Transverse colon (tissue), 4 donors: ENCODE measurements around the gene GABRG3.

Experiments used
- POLR2A ChIP-seq: fragments of 450-650 bp; IDR thresholded peaks from one replicate; pipeline ENCODE4 v1.6.1; 2016; ENCODE audit warnings: antibody characterized with exemption, mild to moderate bottlenecking, moderate library complexity
- POLR2AphosphoS5 ChIP-seq, 3 donors: sonication (generic); formaldehyde crosslinking; IDR thresholded peaks; one replicate each; pipeline ENCODE4 v1.6.1; 2016; ENCODE audit warnings: antibody characterized with exemption in 3 of 3
- TF ChIP-seq, protein P1 (sequence below), 5 experiments: fragments of 200-600 bp in 3 of 5; fragments of 450-650 bp in 2 of 5; sonication (generic) in 3 of 5; IDR thresholded peaks; 1 replicate in 2 of 5; 2 replicates in 3 of 5; pipeline ENCODE4 v1.5.1; 2016 to 2017; ENCODE audit warnings: antibody characterized with exemption in 5 of 5, inconsistent platforms in 3 of 5, mild to moderate bottlenecking in 2 of 5, moderate library complexity in 1 of 5

DNA sequence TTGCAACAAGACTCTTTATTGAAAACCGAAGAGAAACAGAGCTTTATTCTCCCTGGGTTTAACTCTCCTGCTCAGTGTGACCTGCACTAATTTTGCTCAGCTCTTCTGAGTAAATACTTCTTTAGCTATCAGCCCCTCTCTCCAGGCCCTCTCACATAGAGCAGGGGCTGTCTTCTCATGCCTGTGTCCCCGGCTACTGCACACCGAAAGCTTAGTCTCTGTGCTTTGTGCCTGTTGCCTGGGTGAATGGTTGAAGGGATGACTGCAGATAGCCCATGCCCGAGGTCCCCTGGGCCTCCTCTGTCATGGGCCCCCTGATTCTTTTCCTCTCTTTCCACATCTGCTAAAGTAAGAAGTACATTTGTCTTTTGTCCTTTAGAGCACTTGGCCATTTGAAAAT, 195.9 kb downstream of the GABRG3 start:
- TF ChIP-seq POLR2A, result no peak
- TF ChIP-seq, protein P1, sequence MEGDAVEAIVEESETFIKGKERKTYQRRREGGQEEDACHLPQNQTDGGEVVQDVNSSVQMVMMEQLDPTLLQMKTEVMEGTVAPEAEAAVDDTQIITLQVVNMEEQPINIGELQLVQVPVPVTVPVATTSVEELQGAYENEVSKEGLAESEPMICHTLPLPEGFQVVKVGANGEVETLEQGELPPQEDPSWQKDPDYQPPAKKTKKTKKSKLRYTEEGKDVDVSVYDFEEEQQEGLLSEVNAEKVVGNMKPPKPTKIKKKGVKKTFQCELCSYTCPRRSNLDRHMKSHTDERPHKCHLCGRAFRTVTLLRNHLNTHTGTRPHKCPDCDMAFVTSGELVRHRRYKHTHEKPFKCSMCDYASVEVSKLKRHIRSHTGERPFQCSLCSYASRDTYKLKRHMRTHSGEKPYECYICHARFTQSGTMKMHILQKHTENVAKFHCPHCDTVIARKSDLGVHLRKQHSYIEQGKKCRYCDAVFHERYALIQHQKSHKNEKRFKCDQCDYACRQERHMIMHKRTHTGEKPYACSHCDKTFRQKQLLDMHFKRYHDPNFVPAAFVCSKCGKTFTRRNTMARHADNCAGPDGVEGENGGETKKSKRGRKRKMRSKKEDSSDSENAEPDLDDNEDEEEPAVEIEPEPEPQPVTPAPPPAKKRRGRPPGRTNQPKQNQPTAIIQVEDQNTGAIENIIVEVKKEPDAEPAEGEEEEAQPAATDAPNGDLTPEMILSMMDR (IDR thresholded peaks at IDR 0.05), result no peak
- no peak for TF ChIP-seq POLR2AphosphoS5 (IDR thresholded peaks at IDR 0.05)
